ENCODE data around the gene FFAR1. TPM values are rescaled to one million over a fixed set of nuclear protein-coding genes. Genes with fewer than 3 reads are reported as not detected.

Gene FFAR1, protein sequence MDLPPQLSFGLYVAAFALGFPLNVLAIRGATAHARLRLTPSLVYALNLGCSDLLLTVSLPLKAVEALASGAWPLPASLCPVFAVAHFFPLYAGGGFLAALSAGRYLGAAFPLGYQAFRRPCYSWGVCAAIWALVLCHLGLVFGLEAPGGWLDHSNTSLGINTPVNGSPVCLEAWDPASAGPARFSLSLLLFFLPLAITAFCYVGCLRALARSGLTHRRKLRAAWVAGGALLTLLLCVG (N-terminal part only)
- total RNA-seq = not detected in 2 replicates

GRCh38 chr19:35347171-35347929 lies at the start of gene FFAR1:
TSS of gene FFAR1 (plus strand) at chr19:35347902. CDS start at chr19:35351552, 3,650 bp downstream.

DNA sequence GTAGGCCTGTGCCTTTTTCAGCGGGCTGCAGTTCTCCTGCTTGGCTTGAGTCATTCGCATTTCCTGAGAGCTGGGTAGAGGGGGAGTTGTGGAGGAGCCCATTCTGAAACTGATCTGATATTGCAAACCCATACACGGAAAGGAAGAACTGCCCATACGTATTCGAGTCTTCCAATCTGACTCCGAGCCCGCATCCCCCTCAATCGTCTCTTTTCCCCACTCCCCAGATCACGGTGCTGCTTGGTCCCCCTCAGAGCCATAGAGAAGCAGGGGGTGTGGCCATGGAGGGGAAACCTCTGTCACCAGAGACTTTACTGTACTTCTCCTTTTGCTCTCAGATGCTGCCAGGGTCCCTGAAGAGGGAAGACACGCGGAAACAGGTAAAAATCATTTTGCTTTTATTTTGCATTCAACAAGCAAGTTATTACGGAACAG lies 18.8 kb upstream of the FFAR1 start, which contains the start of gene CD22:
CD22 (plus strand) TSS at position 337 of the 435 bp plus-strand sequence. CDS start 2,854 bp downstream, outside the sequence.

GRCh38 chr19:35357867-35358573 lies 10.3 kb downstream of the FFAR1 start, which contains the start of gene FFAR3:
TSS of gene FFAR3 (plus strand) at chr19:35358460. CDS start at chr19:35358891, 431 bp downstream.

DNA sequence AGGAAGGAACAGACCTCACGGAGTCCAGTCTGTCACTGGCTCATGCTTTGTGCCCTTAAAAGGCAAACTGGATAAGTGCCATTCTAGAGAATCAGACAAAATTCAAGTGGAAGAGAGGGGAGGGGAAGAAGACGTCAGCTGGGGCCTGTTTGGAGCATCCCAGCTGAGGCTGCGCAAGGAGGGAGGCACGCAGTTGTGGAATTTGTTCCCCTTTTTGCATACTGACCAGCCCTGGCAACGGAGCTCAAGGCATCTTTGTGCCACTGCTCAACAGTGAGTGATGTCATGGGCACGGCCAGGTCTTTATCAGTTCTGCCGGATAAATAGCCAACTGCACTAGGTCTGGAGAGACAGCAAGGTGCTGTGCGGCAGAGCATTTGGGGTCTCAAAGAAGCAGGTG lies 23.0 kb downstream of the FFAR1 start, which contains the start of gene GPR42:
GPR42 (plus strand) TSS at position 347 of the 400 bp plus-strand sequence. CDS start 292 bp downstream, outside the sequence.

Other genes with a start within 250 kb of the FFAR1 start
- gene FXYD3, start 232.1 kb upstream of the FFAR1 start, total RNA-seq = 245 and 275 TPM in 2 replicates
- not detected in 2 replicates for gene LGI4, start 212.8 kb upstream of the FFAR1 start, total RNA-seq
- gene FXYD1, start 209.1 kb upstream of the FFAR1 start, total RNA-seq = not detected in 2 replicates
- not detected in 2 replicates for gene FXYD7, start 204.6 kb upstream of the FFAR1 start, total RNA-seq
- 13.0 and 18.0 TPM in 2 replicates for gene FXYD5, start 193.2 kb upstream of the FFAR1 start, total RNA-seq
- not detected in 2 replicates for gene FAM187B, start 119.2 kb upstream of the FFAR1 start, total RNA-seq
- 25.6 and 121 TPM in 2 replicates for gene LSR, start 98.9 kb upstream of the FFAR1 start, total RNA-seq
- gene USF2, start 78.9 kb upstream of the FFAR1 start, total RNA-seq = 64.6 and 90.3 TPM in 2 replicates
- not detected in 2 replicates for gene HAMP, start 65.4 kb upstream of the FFAR1 start, total RNA-seq
- not detected in 2 replicates for gene MAG, start 55.7 kb upstream of the FFAR1 start, total RNA-seq
- 0.34 TPM in 1 of 2 replicates, not detected in the other for gene CD22, start 18.7 kb upstream of the FFAR1 start, total RNA-seq
- gene FFAR3, start 10.6 kb downstream of the FFAR1 start, total RNA-seq = not detected in 2 replicates
- gene GPR42, start 23.2 kb downstream of the FFAR1 start, total RNA-seq = not detected in 2 replicates
- not detected in 2 replicates for gene FFAR2, start 100.4 kb downstream of the FFAR1 start, total RNA-seq
- 0.28 and 13.7 TPM in 2 replicates for gene KRTDAP, start 142.6 kb downstream of the FFAR1 start, total RNA-seq
- gene DMKN, start 165.7 kb downstream of the FFAR1 start, total RNA-seq = 78.4 and 142 TPM in 2 replicates
- 16.5 and 67.3 TPM in 2 replicates for gene SBSN, start 180.4 kb downstream of the FFAR1 start, total RNA-seq
- not detected in 2 replicates for gene GAPDHS, start 185.6 kb downstream of the FFAR1 start, total RNA-seq
- 99.0 and 109 TPM in 2 replicates for gene TMEM147, start 197.7 kb downstream of the FFAR1 start, total RNA-seq
- gene ATP4A, start 215.8 kb downstream of the FFAR1 start, total RNA-seq = not detected in 2 replicates
- not detected in 2 replicates for gene PMIS2, start 238.3 kb downstream of the FFAR1 start, total RNA-seq

Measured in nasal cavity respiratory epithelium epithelial cell of viscerocranial mucosa (primary cell).